ENCODE data around the gene MXRA7.
"Not testable (repeated sequence)": the region's sequence is repeated elsewhere in the genome, so short reads cannot be mapped to it uniquely, and the experiment has no call there.

MXRA7 gene

GRCh38 chr17:76735586-76736348 lies 25.0 kb upstream of the MXRA7 start:
- DNase-seq (ENCODE audit: low read depth in 2 of 2), result no peak

GRCh38 chr17:76735006-76735405 lies 24.2 kb upstream of the MXRA7 start:
- DNase-seq (ENCODE audit: low read depth in 2 of 2), result no peak

DNA sequence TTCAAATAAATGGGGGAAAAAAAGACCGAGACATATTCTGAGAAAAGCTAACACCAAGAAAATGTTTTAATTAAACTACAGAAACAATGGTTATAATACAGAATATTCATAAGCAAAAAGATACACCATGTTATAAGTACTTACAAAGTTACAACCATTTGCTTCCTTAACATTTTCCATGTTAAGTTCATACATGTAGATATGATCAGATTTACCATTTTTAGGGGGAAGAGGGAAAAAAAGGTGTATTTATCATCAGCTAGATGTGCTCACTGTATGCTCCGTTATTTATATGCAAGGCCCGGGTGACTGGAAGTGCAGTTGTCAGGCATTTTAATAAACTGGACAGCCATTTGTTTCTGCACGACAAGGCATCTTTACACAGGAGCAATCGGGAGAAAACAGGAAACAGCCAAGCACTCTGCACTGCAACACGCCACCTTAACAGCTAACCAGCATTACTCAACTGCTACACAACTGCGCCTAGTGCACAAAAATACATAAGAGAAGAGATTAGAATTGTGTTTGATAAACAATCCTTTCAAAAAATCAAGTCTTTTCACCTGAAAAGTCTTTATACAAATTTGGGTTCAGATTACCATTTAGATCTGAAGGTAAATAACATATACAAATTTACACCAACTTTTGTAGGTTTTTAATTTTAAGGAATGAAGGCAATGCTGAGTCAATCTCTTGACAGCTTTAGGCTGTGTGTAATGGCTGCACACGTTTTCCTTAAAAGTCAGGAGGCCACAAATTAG lies 23.5 kb upstream of the MXRA7 start:
- no peak for DNase-seq (ENCODE audit: low read depth in 2 of 2)

GRCh38 chr17:76733618-76733957 lies 22.8 kb upstream of the MXRA7 start:
- no peak for DNase-seq (ENCODE audit: low read depth in 2 of 2)

GRCh38 chr17:76732734-76733617 lies 22.2 kb upstream of the MXRA7 start:
- DNase-seq (ENCODE audit: low read depth in 2 of 2), result no peak

GRCh38 chr17:76731800-76732733 lies 21.3 kb upstream of the MXRA7 start:
- not testable (repeated sequence) for DNase-seq (ENCODE audit: low read depth in 2 of 2)

GRCh38 chr17:76727745-76728456 lies 17.1 kb upstream of the MXRA7 start:
- no peak for DNase-seq (ENCODE audit: low read depth in 2 of 2)

GRCh38 chr17:76726776-76727718 lies 16.3 kb upstream of the MXRA7 start, which contains the start of gene METTL23:
Gene METTL23 (plus strand): TSS chr17:76726839. CDS start chr17:76729711, 2,872 bp downstream.
- peak; percentile 69 to 74 for DNase-seq (ENCODE audit: low read depth in 2 of 2)

- DNase-seq (ENCODE audit: low read depth in 2 of 2), result peak; percentile 92 to 93
Measured at GRCh38 chr17:76726231-76726775, 15.5 kb upstream of the MXRA7 start, which contains the start of gene JMJD6. Gene JMJD6 (minus strand): TSS chr17:76726606. CDS start chr17:76726475, 131 bp downstream.

GRCh38 chr17:76725580-76726230 lies 14.9 kb upstream of the MXRA7 start:
- DNase-seq (ENCODE audit: low read depth in 2 of 2), result peak; percentile 58 to 71

- DNase-seq (ENCODE audit: low read depth in 2 of 2), result no peak
Measured at GRCh38 chr17:76723812-76724211, 13.0 kb upstream of the MXRA7 start.

GRCh38 chr17:76722977-76723376 lies 12.2 kb upstream of the MXRA7 start:
- not testable (repeated sequence) for DNase-seq (ENCODE audit: low read depth in 2 of 2)

DNA sequence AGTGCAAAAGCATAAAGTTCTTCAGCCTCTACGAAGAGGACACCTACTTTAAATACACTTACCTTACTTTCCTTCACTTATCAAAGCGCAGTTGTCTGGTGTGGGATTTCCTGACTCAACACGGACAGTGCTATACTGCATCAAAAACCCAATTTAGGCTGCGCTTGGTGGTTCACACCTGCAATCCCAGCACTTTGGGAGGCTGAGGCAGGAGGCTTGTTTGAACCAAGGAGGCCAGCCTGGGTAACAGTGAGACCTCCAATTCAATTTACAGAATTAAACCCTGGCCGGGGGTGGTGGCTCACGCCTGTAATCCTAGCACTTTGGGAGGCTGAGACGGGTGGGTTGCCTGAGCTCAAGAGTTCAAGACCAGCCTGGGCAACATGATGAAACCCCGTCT lies 11.5 kb upstream of the MXRA7 start:
- no peak for DNase-seq (ENCODE audit: low read depth in 2 of 2)

DNA sequence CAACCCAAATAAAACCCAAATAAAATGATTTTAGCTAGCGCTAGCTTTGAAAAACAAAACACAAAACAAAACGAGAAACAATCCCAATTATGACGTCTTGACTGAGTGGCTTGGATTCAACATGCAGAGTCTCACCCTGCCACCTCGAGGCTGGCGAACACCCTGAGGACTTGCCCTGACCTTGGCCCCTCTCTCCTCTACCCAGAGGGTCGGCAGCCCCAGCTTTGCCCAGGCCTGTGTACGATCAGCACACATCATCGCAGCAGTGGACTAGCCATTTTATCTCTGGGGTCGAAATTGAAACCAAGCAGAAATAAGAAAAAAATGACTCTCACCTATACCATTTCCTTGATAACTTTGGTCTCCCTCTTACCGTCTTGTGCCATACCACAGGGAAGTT lies 10.7 kb upstream of the MXRA7 start:
- no peak for DNase-seq (ENCODE audit: low read depth in 2 of 2)

DNA sequence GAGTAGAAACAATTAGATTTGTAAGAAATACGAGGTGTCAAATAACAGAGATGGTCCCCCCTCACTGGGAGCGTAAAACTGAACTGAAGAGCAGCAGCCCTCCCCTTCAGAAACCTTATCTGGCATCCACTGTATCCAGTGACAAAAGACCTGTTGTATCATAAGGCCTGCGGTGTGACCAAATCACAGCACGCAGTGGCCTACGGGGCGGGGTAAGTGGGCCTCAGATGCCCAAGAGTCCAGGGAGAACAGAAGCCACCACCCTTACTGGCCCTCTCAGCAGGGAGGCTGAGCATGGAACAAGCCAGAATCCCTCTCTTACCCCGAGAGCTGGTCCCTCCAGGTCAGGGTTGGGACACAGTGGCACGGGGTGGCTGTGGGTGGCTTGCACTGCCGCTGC lies 10.2 kb upstream of the MXRA7 start:
- no peak for DNase-seq (ENCODE audit: low read depth in 2 of 2)

DNA sequence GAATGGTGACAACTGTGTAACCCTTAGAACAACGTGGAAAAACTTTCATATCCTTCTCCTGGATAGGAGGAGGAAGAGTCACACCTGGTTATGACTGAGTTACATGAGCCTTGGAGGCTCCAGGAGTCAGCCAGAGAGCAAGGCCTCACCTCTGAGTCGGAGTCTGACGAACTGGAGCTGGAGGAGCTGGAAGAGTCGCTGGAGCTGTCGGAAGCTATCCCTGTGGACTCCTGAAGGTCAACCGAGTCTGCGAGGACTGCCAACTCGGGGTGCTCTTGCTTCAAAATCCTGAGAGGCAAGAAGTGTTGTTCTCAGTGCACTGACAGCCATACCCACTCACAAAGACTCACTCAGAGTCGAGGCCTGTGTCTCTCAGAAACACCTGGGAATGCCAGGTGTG lies 9.4 kb upstream of the MXRA7 start:
- DNase-seq (ENCODE audit: low read depth in 2 of 2), result no peak

DNA sequence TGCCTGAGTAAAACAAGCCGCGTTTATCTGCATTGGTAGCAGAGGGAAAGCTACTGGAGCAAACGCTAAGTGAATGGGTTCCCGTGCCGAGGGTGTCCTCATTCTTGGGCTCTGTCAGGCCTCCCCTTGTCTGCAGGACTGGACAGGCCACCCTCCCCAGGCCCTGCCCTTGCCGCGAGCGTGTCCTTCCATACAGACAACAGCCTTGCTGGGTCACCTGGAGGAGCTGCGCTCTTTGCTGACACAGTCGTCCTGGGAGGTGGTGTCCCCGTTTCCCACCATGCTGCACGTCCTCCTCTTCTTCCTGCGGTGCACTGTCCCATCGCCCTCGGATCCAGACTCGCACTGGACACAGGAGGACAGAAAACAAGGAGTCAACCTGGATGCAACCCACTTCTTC lies 7.8 kb upstream of the MXRA7 start:
- no peak for DNase-seq (ENCODE audit: low read depth in 2 of 2)

DNA sequence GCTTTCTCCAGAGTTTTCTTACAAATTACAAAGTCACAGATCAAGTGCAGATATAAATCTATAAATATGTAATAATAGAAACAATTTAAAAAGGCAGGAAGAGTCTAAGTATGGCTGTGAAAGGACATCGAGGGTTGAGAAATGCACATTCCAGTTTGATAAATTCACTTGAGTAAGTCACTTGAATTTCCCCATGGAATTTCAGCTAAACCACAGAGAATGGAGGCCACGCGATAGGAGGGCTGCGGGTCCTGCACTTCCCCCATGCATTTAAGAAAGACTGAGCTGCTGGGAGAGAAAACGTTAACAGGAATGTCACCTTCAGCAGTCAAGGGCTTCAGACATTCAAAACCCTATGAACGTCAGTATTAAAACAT lies 6.1 kb upstream of the MXRA7 start:
- DNase-seq (ENCODE audit: low read depth in 2 of 2), result no peak
